H1 (cell line): ENCODE results near the gene MMP17. TPM values are rescaled to one million over a fixed set of nuclear protein-coding genes. Genes with fewer than 3 reads are reported as not detected.

Experiments
- CTCF ChIA-PET: fragments of 300-600 bp; sonication (Branson Sonifier 250); formaldehyde crosslinking; loops from one replicate; lab custom pipeline; 2021; ENCODE audit not compliant: partially characterized antibody; lab: Charles Lee
- POLR2A ChIA-PET: fragments of 300-600 bp; sonication (Branson Sonifier 250); formaldehyde crosslinking; loops from one replicate; lab custom pipeline; 2021; ENCODE audit warnings: inconsistent platforms; ENCODE audit not compliant: partially characterized antibody; lab: Charles Lee
- DNase-seq, 2 experiments: peaks; one replicate each; pipeline versions ENCODE4 v3.0.0 to v3.0.0-alpha.2; 2010 to 2022; ENCODE audit warnings: low spot score in 2 of 2, low read depth in 1 of 2, mixed read lengths in 1 of 2
- FAIRE-seq: peaks from 2 replicates; lab custom pipeline; 2011; peaks lifted over from hg19 to GRCh38; lab: Jason Lieb, UNC
- H2AFZ ChIP-seq: 2 replicates; pipeline ENCODE4 v1.8.1; 2012; ENCODE audit warnings: low read length, inconsistent platforms
- H2AK5ac ChIP-seq: 2 replicates; pipeline ENCODE4 v1.6.1; 2013; ENCODE audit warnings: low read depth, low read length
- H2BK120ac ChIP-seq: replicated peaks from 2 replicates; pipeline ENCODE3; 2013; ENCODE audit warnings: low read depth, low read length, inconsistent platforms
- H2BK12ac ChIP-seq: 2 replicates; pipeline ENCODE4 v1.6.1; 2013; ENCODE audit warnings: low read depth, low read length
- H2BK15ac ChIP-seq: 2 replicates; pipeline ENCODE4 v1.6.1; 2013; ENCODE audit warnings: low read length
- H2BK20ac ChIP-seq: 2 replicates; pipeline ENCODE4 v1.6.1; 2013; ENCODE audit warnings: low read length
- H2BK5ac ChIP-seq: 2 replicates; pipeline ENCODE4 v1.6.1; 2013; ENCODE audit warnings: low read depth, low read length
- H3K14ac ChIP-seq: 2 replicates; pipeline ENCODE4 v1.6.1; 2013; ENCODE audit warnings: inconsistent platforms; ENCODE audit not compliant: insufficient read length
- H3K18ac ChIP-seq: 2 replicates; pipeline ENCODE4 v1.6.1; 2013; ENCODE audit warnings: low read length; ENCODE audit errors: extremely low read depth
- H3K23ac ChIP-seq: 2 replicates; pipeline ENCODE4 v1.6.1; 2013; ENCODE audit warnings: inconsistent platforms; ENCODE audit not compliant: insufficient read length
- H3K23me2 ChIP-seq: 2 replicates; pipeline ENCODE4 v1.6.1; 2013; ENCODE audit warnings: low read depth, low read length
- H3K27ac ChIP-seq: 2 replicates; pipeline ENCODE4 v1.6.1; 2011; ENCODE audit warnings: low read depth, low read length, inconsistent platforms
- H3K27me3 ChIP-seq, 4 experiments: replicated peaks in 1 of 4; 1 replicate in 1 of 4; 2 replicates in 3 of 4; pipeline versions ENCODE4 v1.6.1 to v1.8.1; 2011 to 2013; ENCODE audit warnings: low read length in 3 of 4, mild to moderate bottlenecking in 3 of 4, inconsistent platforms in 2 of 4, mixed read lengths in 2 of 4, moderate library complexity in 1 of 4; ENCODE audit not compliant: control insufficient read depth in 3 of 4, insufficient read depth in 3 of 4; ENCODE audit errors: extremely low read depth in 1 of 4
- H3K36me3 ChIP-seq, 4 experiments: 2 replicates each; pipeline versions ENCODE4 v1.6.1 to v1.8.1; 2011 to 2013; ENCODE audit warnings: mild to moderate bottlenecking in 4 of 4, low read length in 3 of 4, moderate library complexity in 2 of 4, control low read depth in 1 of 4, inconsistent platforms in 1 of 4; ENCODE audit not compliant: insufficient read depth in 4 of 4, control insufficient read depth in 2 of 4
- H3K4ac ChIP-seq: replicated peaks from 2 replicates; pipeline ENCODE3; 2013; ENCODE audit warnings: low read length, low read depth, mixed read lengths, inconsistent platforms; ENCODE audit not compliant: insufficient read length
- H3K4me1 ChIP-seq, 4 experiments: replicated peaks in 1 of 4; 1 replicate in 1 of 4; 2 replicates in 3 of 4; pipeline versions ENCODE4 v1.6.1 to v1.8.1; 2011 to 2013; ENCODE audit warnings: low read length in 3 of 4, inconsistent platforms in 2 of 4, mixed read lengths in 1 of 4; ENCODE audit not compliant: insufficient read depth in 4 of 4, control insufficient read depth in 3 of 4
- H3K4me2 ChIP-seq, 2 experiments: 2 replicates each; pipeline versions ENCODE4 v1.6.1 to v1.8.1; 2011 to 2013; ENCODE audit warnings: low read depth in 2 of 2, low read length in 2 of 2, control low read depth in 1 of 2, inconsistent platforms in 1 of 2, mild to moderate bottlenecking in 1 of 2; ENCODE audit not compliant: insufficient read depth in 1 of 2
- H3K4me3 ChIP-seq, 4 experiments: fragments of 200-600, 300-600 bp in 1 of 4; sonication (generic), shearing (Covaris generic), sonication (Bioruptor Twin) in 1 of 4; 2 replicates each; pipeline versions ENCODE4 v1.5.1 to v1.8.1; 2011 to 2016; ENCODE audit warnings: low read length in 4 of 4, low read depth in 3 of 4, control low read depth in 2 of 4, inconsistent platforms in 2 of 4, mild to moderate bottlenecking in 2 of 4, mixed read lengths in 1 of 4, moderate library complexity in 1 of 4; ENCODE audit not compliant: insufficient read depth in 2 of 4; ENCODE audit errors: extremely low read depth in 1 of 4
- H3K56ac ChIP-seq: replicated peaks from 2 replicates; pipeline ENCODE3; 2013; ENCODE audit warnings: low read depth, mild to moderate bottlenecking, mixed read lengths, low read length, inconsistent platforms; ENCODE audit not compliant: insufficient read length
- H3K79me1 ChIP-seq: 2 replicates; pipeline ENCODE4 v1.6.1; 2013; ENCODE audit warnings: low read depth, low read length, control low read depth
- H3K79me2 ChIP-seq, 2 experiments: 2 replicates each; pipeline versions ENCODE4 v1.6.1 to v1.8.1; 2012 to 2013; ENCODE audit warnings: low read length in 2 of 2, mild to moderate bottlenecking in 2 of 2, inconsistent platforms in 1 of 2; ENCODE audit not compliant: insufficient read depth in 2 of 2, control insufficient read depth in 1 of 2
- H3K9ac ChIP-seq, 4 experiments: replicated peaks in 1 of 4; 1 replicate in 1 of 4; 2 replicates in 3 of 4; pipeline versions ENCODE4 v1.6.1 to v1.8.1; 2011 to 2013; ENCODE audit warnings: low read depth in 3 of 4, low read length in 3 of 4, control low read depth in 2 of 4, mild to moderate bottlenecking in 2 of 4, moderate library complexity in 2 of 4, inconsistent platforms in 1 of 4; ENCODE audit errors: extremely low read depth in 1 of 4
- H3K9me3 ChIP-seq, 2 experiments: 2 replicates each; pipeline versions ENCODE4 v1.6.1 to v1.8.1; 2012 to 2013; ENCODE audit warnings: mild to moderate bottlenecking in 2 of 2, moderate library complexity in 2 of 2, control low read depth in 1 of 2, inconsistent platforms in 1 of 2, low read depth in 1 of 2, low read length in 1 of 2, mixed read lengths in 1 of 2; ENCODE audit not compliant: insufficient read depth in 2 of 2
- H4K20me1 ChIP-seq, 2 experiments: replicated peaks in 1 of 2; 2 replicates each; pipeline versions ENCODE3 to v1.8.1; 2011 to 2013; ENCODE audit warnings: inconsistent platforms in 2 of 2, low read length in 2 of 2, mild to moderate bottlenecking in 1 of 2; ENCODE audit not compliant: insufficient read depth in 2 of 2, control insufficient read depth in 1 of 2
- H4K5ac ChIP-seq: 2 replicates; pipeline ENCODE4 v1.6.1; 2013; ENCODE audit warnings: low read length, low read depth, mixed read lengths, inconsistent platforms; ENCODE audit not compliant: insufficient read length
- H4K8ac ChIP-seq: 2 replicates; pipeline ENCODE4 v1.8.0; 2013; ENCODE audit warnings: mild to moderate bottlenecking, moderate library complexity, low read length, inconsistent platforms; ENCODE audit not compliant: insufficient read depth; ENCODE audit errors: extremely low read depth
- H4K91ac ChIP-seq: replicated peaks from 2 replicates; pipeline ENCODE3; 2013; ENCODE audit warnings: low read length, mixed read lengths, inconsistent platforms; ENCODE audit not compliant: insufficient read length
- MAFK ChIP-seq: IDR thresholded peaks from 2 replicates; pipeline ENCODE4 v1.6.1; 2012; ENCODE audit warnings: low read depth, mild to moderate bottlenecking, improper control_type of control experiment, low read length
- WGBS, 2 experiments: shearing (Covaris generic) in 1 of 2; methylation state at CpG; one replicate each; pipeline versions ENCODE4 v1.1.6 to v1.1.7; 2013 to 2015; ENCODE audit warnings: low lambda C conversion rate in 2 of 2, mixed read lengths in 2 of 2, inconsistent platforms in 1 of 2, low coverage in 1 of 2, missing lambda C conversion rate in 1 of 2; ENCODE audit not compliant: insufficient replicate concordance in 2 of 2, insufficient coverage in 1 of 2, insufficient read length in 1 of 2; ENCODE audit errors: extremely low coverage in 1 of 2, missing lambda C conversion rate in 1 of 2; 5-methylcytosine and 5-hydroxymethylcytosine counted together
- polyA plus RNA-seq, 7 experiments: library from polyadenylated mRNA; depleted of rRNA in 3 of 7; stranded (reverse) in 5 of 7; unstranded in 2 of 7; fragments of >200 nt in 5 of 7; fragments of 200-250 nt in 2 of 7; gene quantifications; 1 replicate in 5 of 7; 2 replicates in 1 of 7; 4 replicates in 1 of 7; pipeline versions ENCODE4 v1.2.1 to v1.2.3, GENCODE V29; 2011 to 2013; ENCODE audit warnings: missing spikeins in 2 of 7, mixed read lengths in 2 of 7
- total RNA-seq: library from RNA; stranded (reverse); fragmentation: NEBNext Ultra II Directional; extraction: Animal tissue kit (Norgen Biotek cat#: 25700); gene quantifications from 2 replicates; pipeline ENCODE4 v1.2.1, GENCODE V29; 2021

Gene MMP17
- total and polyA plus RNA-seq, 2 of the 8 experiments (the other 6 are each of a cell fraction or from before 2014, with no cell fraction given) = 41.3 to 53.8 TPM

DNA sequence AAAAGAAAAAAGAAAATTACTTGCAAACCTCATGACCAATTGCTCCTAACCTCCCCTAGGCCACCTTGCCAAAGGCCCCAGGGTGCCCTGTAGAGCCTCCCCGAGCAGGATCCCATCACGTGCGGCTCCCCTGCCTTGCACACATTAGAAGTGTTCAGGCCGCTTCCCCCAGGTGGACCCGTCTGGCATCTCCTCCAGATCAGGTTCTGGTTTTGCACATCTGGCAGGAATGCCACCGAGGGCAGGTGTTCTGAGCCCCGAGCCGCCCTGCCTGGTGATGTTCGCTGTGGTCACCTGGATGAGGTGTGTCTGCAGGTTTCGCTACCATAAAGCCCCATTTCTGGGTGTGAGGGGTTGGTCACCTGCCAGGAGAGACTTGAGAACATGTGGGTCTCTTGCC is 19.3 kb downstream of the MMP17 start:
- Histone ChIP-seq H2BK20ac (no peak overlapping the region), H4K8ac (no peak overlapping the region), H3K56ac (no peak overlapping the region), H3K9ac (no peak overlapping the region), H3K79me2 (no peaks in the 10 kb centered on the region), H2AFZ (no peak overlapping the region), H3K79me1 (no peaks in the 10 kb centered on the region), H3K27ac (no peak overlapping the region), H4K5ac (no peak overlapping the region), H3K23ac (no peak overlapping the region), H2BK12ac (no peak overlapping the region), H3K4ac (no peak overlapping the region), H3K9me3 (no peaks in the 10 kb centered on the region), H3K18ac (no peak overlapping the region), H4K20me1 (peaks cover 0 to 7% of the 10 kb centered on the region in 2 experiments), H3K36me3 (peaks cover 0 to 47% (median 9%) of the 10 kb centered on the region in 4 experiments; a peak in 6 of 8 replicates), H2AK5ac (no peak overlapping the region), H3K4me3 (no peak overlapping the region), H2BK15ac (no peak overlapping the region), H2BK120ac (no peak overlapping the region), H3K4me1 (no peaks in the 10 kb centered on the region), H3K27me3 (no peaks in the 10 kb centered on the region), H2BK5ac (no peak overlapping the region), H3K23me2 (no peaks in the 10 kb centered on the region), H3K14ac (no peak overlapping the region), H4K91ac (no peak overlapping the region), H3K4me2 (no peak overlapping the region)
- DNase-seq = no peak
- ChIA-PET CTCF (no interaction called here), POLR2A (interaction anchor here (1.4 kb wide), 1 partner anchor 15 kb away, joined by 4 read pairs; no protein-coding TSS in a partner anchor)
- FAIRE-seq = no peak
- WGBS, 2 experiments = 98% methylated on average over 10 of the region's 10 CpGs; no CpG with 5 or more reads in 1 of the 2 experiments
- TF ChIP-seq MAFK = no peak
